Ishikawa (cell line): Measurements from ENCODE around the gene RACGAP1.

Experiments used
- CREB1 ChIP-seq: IDR thresholded peaks from 2 replicates; pipeline ENCODE4 v1.6.1; 2012; ENCODE audit warnings: low read depth
- EP300 ChIP-seq: IDR thresholded peaks from 2 replicates; pipeline ENCODE4 v1.6.1; 2012; ENCODE audit warnings: borderline replicate concordance
- RAD21 ChIP-seq: IDR thresholded peaks from 2 replicates; pipeline ENCODE4 v1.6.1; 2012; ENCODE audit warnings: low read depth
- REST ChIP-seq: IDR thresholded peaks from 2 replicates; pipeline ENCODE4 v1.6.1; 2012; ENCODE audit warnings: low read depth, mild to moderate bottlenecking
- TAF1 ChIP-seq: IDR thresholded peaks from 2 replicates; pipeline ENCODE4 v1.6.1; 2012; ENCODE audit warnings: low read depth, mild to moderate bottlenecking
- TCF12 ChIP-seq: IDR thresholded peaks from 2 replicates; pipeline ENCODE4 v1.6.1; 2012; ENCODE audit warnings: low read depth
- TEAD4 ChIP-seq: IDR thresholded peaks from 2 replicates; pipeline ENCODE4 v1.6.1; 2012
- YY1 ChIP-seq: IDR thresholded peaks from 2 replicates; pipeline ENCODE4 v1.6.1; 2012; ENCODE audit warnings: low read depth

GRCh38 chr12:49953961-49954846 is 71.1 kb downstream of the RACGAP1 start:
- TF ChIP-seq TEAD4 (no peak), REST (no peak), EP300 (no peak), RAD21 (no peak), TCF12 (no peak), TAF1 (no peak), YY1 (no peak), CREB1 (no peak)
